Liver (tissue), 3 donors: ENCODE results near the gene ORC4.

ENCODE experiments used
- CTCF ChIP-seq: fragments of 150-350 bp; IDR thresholded peaks from 2 replicates; pipeline ENCODE4 v1.5.1; 2017; ENCODE audit warnings: improper control_type of control experiment, low read depth, low read length; ENCODE audit not compliant: missing input control
- EGR1 ChIP-seq, 2 donors: IDR thresholded peaks; 2 replicates each; pipeline ENCODE4 v1.6.1; 2016 to 2018; ENCODE audit warnings: antibody characterized with exemption in 2 of 2, low read depth in 2 of 2
- FOXA1 ChIP-seq: IDR thresholded peaks from 2 replicates; pipeline ENCODE4 v1.6.1; 2016; ENCODE audit warnings: antibody characterized with exemption
- GABPA ChIP-seq, 2 donors: IDR thresholded peaks in 1 of 2; conservative IDR thresholded peaks in 1 of 2; 2 replicates each; pipeline ENCODE4 v1.6.1; 2016; ENCODE audit warnings: antibody characterized with exemption in 2 of 2, mild to moderate bottlenecking in 1 of 2, moderate library complexity in 1 of 2
- HNF4A ChIP-seq, 2 donors: conservative IDR thresholded peaks; 2 replicates each; pipeline ENCODE4 v1.6.1; 2016; ENCODE audit warnings: antibody characterized with exemption in 2 of 2, mild to moderate bottlenecking in 2 of 2
- JUND ChIP-seq, 2 donors: IDR thresholded peaks; 2 replicates each; pipeline ENCODE4 v1.6.1; 2016; ENCODE audit warnings: antibody characterized with exemption in 2 of 2
- MAX ChIP-seq: IDR thresholded peaks from 2 replicates; pipeline ENCODE4 v1.6.1; 2016; ENCODE audit warnings: antibody characterized with exemption
- NR2F2 ChIP-seq: IDR thresholded peaks from 2 replicates; pipeline ENCODE4 v1.6.1; 2016; ENCODE audit warnings: antibody characterized with exemption
- RAD21 ChIP-seq, 2 donors: IDR thresholded peaks; 2 replicates each; pipeline ENCODE4 v1.6.1; 2016; ENCODE audit warnings: antibody characterized with exemption in 2 of 2, mild to moderate bottlenecking in 2 of 2
- SP1 ChIP-seq: IDR thresholded peaks from 2 replicates; pipeline ENCODE4 v1.6.1; 2018; ENCODE audit warnings: antibody characterized with exemption, mild to moderate bottlenecking
- TAF1 ChIP-seq: conservative IDR thresholded peaks from 2 replicates; pipeline ENCODE4 v1.6.1; 2016; ENCODE audit warnings: antibody characterized with exemption, mild to moderate bottlenecking
- TF ChIP-seq, protein P1 (sequence below): IDR thresholded peaks from 2 replicates; pipeline ENCODE4 v1.6.1; 2016; ENCODE audit warnings: antibody characterized with exemption
- donor health status: healthy.
- donor health status: healthy.

GRCh38 chr2:147945660-147946059 lies 74.9 kb downstream of the ORC4 start:
- TF ChIP-seq SP1 (no peak), MAX (no peak), CTCF (no peak), TAF1 (no peak), GABPA (IDR thresholded peaks at IDR 0.05 in 1 of 2, conservative IDR thresholded peaks at IDR 0.05 in 1 of 2) (no peak), NR2F2 (no peak), JUND (IDR thresholded peaks at IDR 0.05) (no peak), HNF4A (conservative IDR thresholded peaks at IDR 0.05) (no peak), RAD21 (IDR thresholded peaks at IDR 0.05) (no peak), EGR1 (IDR thresholded peaks at IDR 0.05; ENCODE audit: low read depth in 2 of 2) (no peak), FOXA1 (no peak)
- TF ChIP-seq, protein P1, sequence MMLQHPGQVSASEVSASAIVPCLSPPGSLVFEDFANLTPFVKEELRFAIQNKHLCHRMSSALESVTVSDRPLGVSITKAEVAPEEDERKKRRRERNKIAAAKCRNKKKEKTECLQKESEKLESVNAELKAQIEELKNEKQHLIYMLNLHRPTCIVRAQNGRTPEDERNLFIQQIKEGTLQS = no peak
